WTC11 (cell line): Measurements from ENCODE around the gene COX10. TPM values are rescaled to one million over a fixed set of nuclear protein-coding genes. Genes with fewer than 3 reads are reported as not detected.

Experiments
- ARID4B ChIP-seq: sonication (generic); formaldehyde crosslinking; IDR thresholded peaks from 2 replicates; pipeline ENCODE4 v1.8.0; 2023; ENCODE audit warnings: missing genetic modification reagents, mild to moderate bottlenecking, borderline replicate concordance
- ATF2 ChIP-seq: sonication (generic); formaldehyde crosslinking; IDR thresholded peaks from 2 replicates; pipeline ENCODE4 v1.8.1; 2022; ENCODE audit warnings: low read depth, missing genetic modification reagents, borderline replicate concordance
- ESRRA ChIP-seq: sonication (generic); formaldehyde crosslinking; IDR thresholded peaks from 2 replicates; pipeline ENCODE4 v1.8.1; 2022; ENCODE audit warnings: mild to moderate bottlenecking, missing genetic modification reagents, borderline replicate concordance
- FOXJ3 ChIP-seq: sonication (generic); formaldehyde crosslinking; IDR thresholded peaks from 2 replicates; pipeline ENCODE4 v1.9.0; 2021; ENCODE audit warnings: missing genetic modification reagents, mild to moderate bottlenecking, borderline replicate concordance
- FOXP4 ChIP-seq: sonication (generic); formaldehyde crosslinking; IDR thresholded peaks from 2 replicates; pipeline ENCODE4 v1.8.0; 2022; ENCODE audit warnings: mild to moderate bottlenecking, missing genetic modification reagents
- GRHL2 ChIP-seq: fragments of 250-450 bp; sonication (Bioruptor Pico); IDR thresholded peaks from 2 replicates; pipeline ENCODE4 v1.8.0; 2022; ENCODE audit warnings: mild to moderate bottlenecking, moderate library complexity; ENCODE audit not compliant: insufficient replicate concordance, severe bottlenecking
- IRF1 ChIP-seq: sonication (generic); formaldehyde crosslinking; IDR thresholded peaks from 2 replicates; pipeline ENCODE4 v1.8.0; 2023; ENCODE audit warnings: missing genetic modification reagents
- JUN ChIP-seq: sonication (generic); formaldehyde crosslinking; IDR thresholded peaks from 2 replicates; pipeline ENCODE4 v1.8.0; 2023; ENCODE audit warnings: mild to moderate bottlenecking, missing genetic modification reagents
- KAT7 ChIP-seq: sonication (generic); formaldehyde crosslinking; IDR thresholded peaks from 2 replicates; pipeline ENCODE4 v1.8.1; 2023; ENCODE audit warnings: missing genetic modification reagents, mild to moderate bottlenecking, borderline replicate concordance
- MYBL2 ChIP-seq: sonication (generic); formaldehyde crosslinking; IDR thresholded peaks from 2 replicates; pipeline ENCODE4 v1.8.1; 2023; ENCODE audit warnings: mild to moderate bottlenecking, moderate library complexity, missing genetic modification reagents
- NFATC4 ChIP-seq: fragments of 250-450 bp; sonication (Bioruptor Pico); IDR thresholded peaks from 2 replicates; pipeline ENCODE4 v1.9.0; 2021; ENCODE audit warnings: mild to moderate bottlenecking
- NR3C1 ChIP-seq: sonication (generic); formaldehyde crosslinking; conservative IDR thresholded peaks from 2 replicates; pipeline ENCODE4 v1.8.1; 2023; ENCODE audit warnings: low read depth, mild to moderate bottlenecking, missing genetic modification reagents
- PRDM15 ChIP-seq: sonication (generic); formaldehyde crosslinking; IDR thresholded peaks from 2 replicates; pipeline ENCODE4 v1.8.0; 2022; ENCODE audit warnings: missing genetic modification reagents
- SMAD4 ChIP-seq: sonication (generic); formaldehyde crosslinking; IDR thresholded peaks from 2 replicates; pipeline ENCODE4 v1.8.0; 2022; ENCODE audit warnings: mild to moderate bottlenecking, missing genetic modification reagents
- STAT6 ChIP-seq: sonication (generic); formaldehyde crosslinking; conservative IDR thresholded peaks from 2 replicates; pipeline ENCODE4 v1.8.1; 2023; ENCODE audit warnings: mild to moderate bottlenecking, low read depth, missing genetic modification reagents, moderate library complexity
- ZNF219 ChIP-seq: sonication (generic); formaldehyde crosslinking; IDR thresholded peaks from 2 replicates; pipeline ENCODE4 v1.8.0; 2023; ENCODE audit warnings: missing genetic modification reagents, mild to moderate bottlenecking, borderline replicate concordance
- ZNF232 ChIP-seq: sonication (generic); formaldehyde crosslinking; IDR thresholded peaks from 2 replicates; pipeline ENCODE4 v1.8.0; 2022; ENCODE audit warnings: mild to moderate bottlenecking, missing genetic modification reagents
- ZNF425 ChIP-seq: fragments of 250-450 bp; sonication (Bioruptor Pico); conservative IDR thresholded peaks from 2 replicates; pipeline ENCODE4 v1.9.0; 2021; ENCODE audit warnings: mild to moderate bottlenecking
- ZNF671 ChIP-seq: fragments of 250-450 bp; sonication (Bioruptor Pico); IDR thresholded peaks from 2 replicates; pipeline ENCODE4 v1.8.0; 2021; ENCODE audit warnings: mild to moderate bottlenecking
- total RNA-seq: library from RNA; stranded (reverse); gene quantifications from 3 replicates; pipeline ENCODE4 v1.2.3, GENCODE V29; 2021

The COX10 gene
- total RNA-seq, 1 experiment from 2014 or later: 22.0 TPM

- TF ChIP-seq ZNF219 (CRISPR knock-in tag) (no peak), GRHL2 (no peak), ZNF425 (CRISPR knock-in tag) (no peak), MYBL2 (CRISPR knock-in tag) (0 out of 2 replicates have a peak, but pooled peaks have one; percentile 21), FOXP4 (CRISPR knock-in tag) (0 out of 2 replicates have a peak, but pooled peaks have one; percentile 30), ZNF671 (CRISPR knock-in tag) (no peak), IRF1 (CRISPR knock-in tag) (peak; percentile 15; the same call in 1 of the 2 replicates), SMAD4 (CRISPR knock-in tag) (no peak), ZNF232 (CRISPR knock-in tag) (no peak), NFATC4 (CRISPR knock-in tag) (no peak), NR3C1 (CRISPR knock-in tag) (no peak), KAT7 (CRISPR knock-in tag) (0 out of 2 replicates have a peak, but pooled peaks have one; percentile 29), JUN (CRISPR knock-in tag) (no peak), STAT6 (CRISPR knock-in tag) (no peak), ESRRA (CRISPR knock-in tag) (peak; percentile 88; the same call in 1 of the 2 replicates), ATF2 (no peak), PRDM15 (0 out of 2 replicates have a peak, but pooled peaks have one; percentile 22), ARID4B (CRISPR knock-in tag) (peak; percentile 48; the same call in 1 of the 2 replicates), FOXJ3 (CRISPR knock-in tag) (no peak)
Measured at GRCh38 chr17:14069251-14070021, at the start of gene COX10 (continued).
